ENCODE data around the gene KIF26A.

DNA sequence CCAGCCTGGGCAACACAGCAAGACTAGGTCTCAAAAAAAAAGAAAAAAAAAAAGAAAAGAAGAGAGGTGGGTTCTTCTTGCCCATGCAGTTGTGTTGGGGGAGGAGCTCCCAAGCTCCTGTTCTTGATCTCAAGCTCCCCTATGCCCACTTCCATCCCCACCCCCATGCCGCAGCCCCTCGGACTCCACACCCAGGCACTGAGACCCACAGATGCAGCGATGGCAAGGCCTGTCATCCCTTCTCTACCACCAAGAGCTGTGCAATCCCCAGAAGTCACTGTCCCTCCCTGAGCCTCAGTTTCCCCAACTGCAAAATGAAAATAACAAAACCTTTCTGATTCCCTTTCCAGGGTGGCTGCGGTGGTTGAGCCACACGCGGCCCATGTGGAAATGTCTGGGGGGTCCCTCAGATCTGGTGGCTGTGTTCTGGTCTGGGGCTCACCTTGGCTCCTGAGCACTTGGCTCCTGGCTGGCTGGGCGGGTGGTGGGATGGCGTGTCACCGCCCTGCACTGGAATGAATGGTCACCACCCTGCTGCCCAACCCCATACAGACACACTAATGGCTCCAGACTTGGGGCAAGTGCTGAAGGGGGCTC is 22.6 kb upstream of the KIF26A start:
- TF ChIP-seq CTCF (IDR thresholded peaks at IDR 0.05): no peak
- TF ChIP-seq EZH2 (IDR thresholded peaks at IDR 0.05; ENCODE audit: borderline replicate concordance, insufficient read depth, low read depth, low read length, poor library complexity, severe bottlenecking): no peak
